ENCODE measurements around the gene ERMAP. TPM values are rescaled to one million over a fixed set of nuclear protein-coding genes. Genes with fewer than 3 reads are reported as not detected.
"Not testable (repeated sequence)": the region's sequence is repeated elsewhere in the genome, so short reads cannot be mapped to it uniquely, and the experiment has no call there.

The ERMAP gene
- total RNA-seq, 1 donor from 2014 or later = 5.2 TPM

DNA sequence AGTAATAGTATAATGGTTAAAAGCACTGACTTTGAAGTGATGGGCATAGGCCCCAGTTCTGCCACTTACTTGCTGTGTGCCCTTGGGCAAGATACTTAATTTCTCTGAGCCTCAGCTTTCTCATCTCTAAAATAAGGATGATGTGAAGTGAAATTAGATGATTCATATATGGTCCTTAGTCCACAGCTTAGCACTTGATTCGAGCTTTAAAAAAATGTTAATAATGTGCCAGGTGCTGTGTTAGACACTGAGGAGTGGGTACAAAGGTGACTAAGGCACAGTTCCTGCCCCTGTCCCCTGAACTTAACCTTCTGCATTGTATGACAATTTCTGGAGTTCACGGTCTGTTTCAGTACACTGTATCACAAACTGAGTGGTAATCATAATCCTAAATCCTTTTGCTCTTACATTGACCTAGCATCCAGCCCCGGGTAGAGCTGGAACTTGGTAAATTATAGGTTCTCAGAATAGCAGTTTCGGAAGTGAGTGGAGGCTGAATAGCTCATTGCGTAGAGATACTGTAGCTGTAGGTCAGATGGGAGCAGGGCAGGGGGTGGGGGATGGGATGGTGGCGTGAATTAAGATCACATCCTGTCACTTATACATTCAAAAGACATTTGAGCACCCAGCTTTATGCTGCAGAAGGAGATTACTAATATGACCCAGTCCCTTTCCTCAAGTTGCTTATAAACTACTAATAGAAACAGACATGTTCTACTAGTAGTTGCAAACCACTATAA, 31.0 kb downstream of the ERMAP start:
- Histone ChIP-seq H3K27me3 (ENCODE audit: control insufficient read depth in 3 of 3, insufficient read depth in 3 of 3, low read length in 3 of 3) (no peaks in the 10 kb centered on the region), H3K4me1 (ENCODE audit: control insufficient read depth in 3 of 3, insufficient read depth in 3 of 3, low read length in 3 of 3) (peaks cover 10 to 17% (median 12%) of the 10 kb centered on the region in 3 donors), H3K27ac (ENCODE audit: low read depth, low read length) (no peak overlapping the region), H3K36me3 (ENCODE audit: control insufficient read depth in 3 of 3, insufficient read depth in 3 of 3, low read length in 3 of 3) (peaks cover 13 to 27% (median 20%) of the 10 kb centered on the region in 3 donors), H3K9ac (ENCODE audit: low read depth in 1 of 3, low read length in 3 of 3) (no peak overlapping the region), H3K9me3 (ENCODE audit: control insufficient read depth in 3 of 3, low read length in 3 of 3) (peaks cover 0 to 4% (median 0%) of the 10 kb centered on the region in 3 donors), H3K4me3 (ENCODE audit: low read length in 3 of 3) (peak overlapping the region in 1 of 3 donors; percentile 90)

DNA sequence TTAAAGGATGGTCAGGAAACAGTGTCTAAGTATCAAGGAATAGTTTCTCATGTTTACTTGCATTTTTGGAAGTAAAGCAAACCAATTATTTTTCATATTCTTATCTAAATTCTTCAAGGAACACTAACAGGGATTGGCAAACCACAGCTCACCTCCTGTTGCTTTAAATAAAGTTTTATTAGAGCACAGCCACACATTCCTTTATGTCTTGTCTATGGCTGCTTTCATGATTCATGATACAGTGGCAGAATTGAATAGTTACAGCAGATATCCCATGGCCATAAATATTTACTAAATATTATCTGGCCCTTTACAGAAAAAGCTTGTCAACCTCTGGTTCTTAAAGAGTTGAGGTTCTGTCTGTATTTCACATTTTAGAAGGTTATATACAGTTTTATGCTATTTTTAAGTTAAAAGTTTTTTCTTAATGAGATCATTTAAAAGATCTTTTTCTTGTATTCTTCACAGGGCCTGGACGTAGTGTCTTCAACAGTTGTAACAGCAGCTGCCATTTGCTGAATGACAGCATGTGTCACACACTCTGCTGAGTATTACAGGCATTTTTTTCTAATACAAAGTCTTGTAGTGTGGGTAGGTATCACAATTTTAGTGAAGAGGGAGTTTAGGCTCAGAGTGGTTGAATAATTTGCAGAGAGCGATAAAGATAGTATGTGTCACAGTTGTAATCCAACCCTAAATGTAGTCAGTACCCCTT, 32.1 kb downstream of the ERMAP start:
- H3K9ac ChIP-seq (ENCODE audit: low read depth in 1 of 3, low read length in 3 of 3) = no peak overlapping the region
- H3K9me3 ChIP-seq (ENCODE audit: control insufficient read depth in 3 of 3, low read length in 3 of 3) = peaks cover 0 to 4% (median 0%) of the 10 kb centered on the region in 3 donors
- H3K4me1 ChIP-seq (ENCODE audit: control insufficient read depth in 3 of 3, insufficient read depth in 3 of 3, low read length in 3 of 3) = peaks cover 10 to 17% (median 12%) of the 10 kb centered on the region in 3 donors
- H3K27me3 ChIP-seq (ENCODE audit: control insufficient read depth in 3 of 3, insufficient read depth in 3 of 3, low read length in 3 of 3) = no peaks in the 10 kb centered on the region
- no peak overlapping the region for H3K4me3 ChIP-seq (ENCODE audit: low read length in 3 of 3)
- no peak overlapping the region for H3K27ac ChIP-seq (ENCODE audit: low read depth, low read length)
- H3K36me3 ChIP-seq (ENCODE audit: control insufficient read depth in 3 of 3, insufficient read depth in 3 of 3, low read length in 3 of 3) = peaks cover 13 to 27% (median 20%) of the 10 kb centered on the region in 3 donors

DNA sequence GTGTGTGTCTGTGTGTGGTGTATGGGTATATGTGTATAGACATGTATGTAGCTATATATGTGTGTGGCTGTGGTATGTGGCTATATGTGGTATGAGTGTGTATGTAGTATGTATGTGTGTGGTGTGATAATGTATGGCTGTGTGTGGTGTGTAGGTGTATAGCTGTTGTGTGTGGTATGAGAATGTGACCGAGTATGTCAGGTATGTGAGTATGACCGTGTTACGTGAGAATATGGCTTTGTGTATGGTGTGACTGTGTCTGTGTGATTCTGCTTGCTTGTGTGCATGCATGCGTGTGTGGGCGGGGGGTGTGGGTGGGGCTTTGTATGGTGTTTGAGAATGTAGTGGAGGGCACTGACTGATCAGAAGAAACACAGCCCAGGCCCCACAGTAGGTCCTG, 33.0 kb downstream of the ERMAP start:
- Histone ChIP-seq H3K4me1 (ENCODE audit: control insufficient read depth in 3 of 3, insufficient read depth in 3 of 3, low read length in 3 of 3) (peaks cover 10 to 17% (median 12%) of the 10 kb centered on the region in 3 donors), H3K27ac (ENCODE audit: low read depth, low read length) (no peak overlapping the region), H3K9ac (ENCODE audit: low read depth in 1 of 3, low read length in 3 of 3) (no peak overlapping the region), H3K27me3 (ENCODE audit: control insufficient read depth in 3 of 3, insufficient read depth in 3 of 3, low read length in 3 of 3) (no peaks in the 10 kb centered on the region), H3K4me3 (ENCODE audit: low read length in 3 of 3) (no peak overlapping the region), H3K36me3 (ENCODE audit: control insufficient read depth in 3 of 3, insufficient read depth in 3 of 3, low read length in 3 of 3) (peaks cover 13 to 27% (median 20%) of the 10 kb centered on the region in 3 donors), H3K9me3 (ENCODE audit: control insufficient read depth in 3 of 3, low read length in 3 of 3) (peaks cover 0 to 4% (median 0%) of the 10 kb centered on the region in 3 donors)

DNA sequence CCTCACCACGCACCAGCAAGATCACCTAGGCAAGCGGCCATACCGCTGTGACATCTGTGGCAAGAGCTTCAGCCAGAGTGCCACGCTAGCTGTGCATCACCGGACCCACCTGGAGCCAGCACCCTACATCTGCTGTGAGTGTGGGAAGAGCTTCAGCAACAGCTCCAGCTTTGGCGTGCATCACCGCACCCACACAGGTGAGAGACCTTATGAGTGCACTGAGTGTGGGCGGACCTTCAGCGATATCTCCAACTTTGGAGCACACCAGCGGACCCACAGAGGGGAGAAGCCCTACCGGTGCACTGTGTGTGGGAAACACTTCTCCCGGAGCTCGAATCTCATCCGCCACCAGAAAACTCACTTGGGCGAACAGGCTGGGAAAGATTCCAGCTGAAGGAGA, 34.5 kb downstream of the ERMAP start:
- no peaks in the 10 kb centered on the region for H3K27me3 ChIP-seq (ENCODE audit: control insufficient read depth in 3 of 3, insufficient read depth in 3 of 3, low read length in 3 of 3)
- no peak overlapping the region for H3K4me3 ChIP-seq (ENCODE audit: low read length in 3 of 3)
- H3K27ac ChIP-seq (ENCODE audit: low read depth, low read length) = no peak overlapping the region
- peaks cover 0 to 4% (median 0%) of the 10 kb centered on the region in 3 donors for H3K9me3 ChIP-seq (ENCODE audit: control insufficient read depth in 3 of 3, low read length in 3 of 3)
- H3K36me3 ChIP-seq (ENCODE audit: control insufficient read depth in 3 of 3, insufficient read depth in 3 of 3, low read length in 3 of 3) = peaks cover 13 to 27% (median 20%) of the 10 kb centered on the region in 3 donors
- H3K4me1 ChIP-seq (ENCODE audit: control insufficient read depth in 3 of 3, insufficient read depth in 3 of 3, low read length in 3 of 3) = peaks cover 6 to 12% (median 7%) of the 10 kb centered on the region in 3 donors
- H3K9ac ChIP-seq (ENCODE audit: low read depth in 1 of 3, low read length in 3 of 3) = no peak overlapping the region

DNA sequence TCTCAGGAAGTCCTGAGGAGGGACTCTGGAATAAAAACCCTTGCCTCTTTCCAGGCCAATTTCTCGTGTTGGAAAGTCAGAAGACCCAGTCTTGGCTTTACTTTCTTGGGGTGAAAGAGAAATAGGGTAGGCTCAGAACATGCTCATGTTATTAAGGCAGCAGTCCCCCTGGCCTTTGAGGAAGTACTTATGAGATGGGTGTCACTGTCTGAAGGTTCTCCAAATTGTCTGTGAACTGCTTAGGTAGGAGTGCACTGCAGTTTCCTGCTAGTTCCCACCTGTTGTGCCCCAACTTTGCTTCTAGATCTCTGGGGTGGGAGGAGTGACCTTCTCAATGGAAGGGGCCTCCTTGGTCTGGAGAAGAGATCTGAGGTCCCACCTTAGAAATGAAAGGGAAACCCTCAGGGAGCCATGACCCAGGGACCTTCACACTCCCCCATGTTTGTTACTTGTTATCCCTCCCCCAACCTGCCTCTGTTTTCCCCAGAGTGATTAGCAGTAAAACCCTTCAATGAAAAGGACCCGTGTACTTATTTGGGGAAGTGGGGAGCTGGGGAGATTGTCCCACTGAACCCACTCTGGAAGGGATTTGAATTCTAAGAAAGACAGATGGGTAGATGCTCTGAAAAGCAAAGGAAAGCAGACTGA, 35.2 kb downstream of the ERMAP start:
- Histone ChIP-seq H3K27ac (ENCODE audit: low read depth, low read length) (no peak overlapping the region), H3K27me3 (ENCODE audit: control insufficient read depth in 3 of 3, insufficient read depth in 3 of 3, low read length in 3 of 3) (no peaks in the 10 kb centered on the region), H3K4me3 (ENCODE audit: low read length in 3 of 3) (no peak overlapping the region), H3K9me3 (ENCODE audit: control insufficient read depth in 3 of 3, low read length in 3 of 3) (peaks cover 0 to 4% (median 0%) of the 10 kb centered on the region in 3 donors), H3K36me3 (ENCODE audit: control insufficient read depth in 3 of 3, insufficient read depth in 3 of 3, low read length in 3 of 3) (peaks cover 13 to 27% (median 20%) of the 10 kb centered on the region in 3 donors), H3K9ac (ENCODE audit: low read depth in 1 of 3, low read length in 3 of 3) (no peak overlapping the region), H3K4me1 (ENCODE audit: control insufficient read depth in 3 of 3, insufficient read depth in 3 of 3, low read length in 3 of 3) (peaks cover 4 to 9% (median 5%) of the 10 kb centered on the region in 3 donors)

DNA sequence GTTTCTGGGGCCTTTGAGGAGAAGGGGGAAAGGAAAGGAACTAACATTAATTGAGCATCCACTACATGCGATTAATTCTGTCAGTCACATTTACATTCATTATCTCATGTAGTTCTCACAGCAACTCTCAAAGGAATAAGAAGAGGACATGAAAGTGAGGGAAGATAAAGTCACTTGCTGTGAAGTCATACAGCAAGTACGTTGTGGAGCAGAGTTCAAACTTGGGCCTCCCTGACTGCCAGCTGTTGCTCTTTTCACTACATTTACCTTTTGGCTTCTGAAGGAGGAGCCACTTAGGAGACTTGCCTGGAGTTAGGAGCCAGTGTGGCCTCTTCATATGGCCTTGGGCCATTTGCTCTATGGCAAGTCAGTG, 35.7 kb downstream of the ERMAP start:
- Histone ChIP-seq H3K4me3 (ENCODE audit: low read length in 3 of 3) (no peak overlapping the region), H3K27ac (ENCODE audit: low read depth, low read length) (no peak overlapping the region), H3K9ac (ENCODE audit: low read depth in 1 of 3, low read length in 3 of 3) (no peak overlapping the region), H3K4me1 (ENCODE audit: control insufficient read depth in 3 of 3, insufficient read depth in 3 of 3, low read length in 3 of 3) (peaks cover 0 to 4% (median 0%) of the 10 kb centered on the region in 3 donors), H3K9me3 (ENCODE audit: control insufficient read depth in 3 of 3, low read length in 3 of 3) (peaks cover 0 to 4% (median 0%) of the 10 kb centered on the region in 3 donors), H3K27me3 (ENCODE audit: control insufficient read depth in 3 of 3, insufficient read depth in 3 of 3, low read length in 3 of 3) (no peaks in the 10 kb centered on the region), H3K36me3 (ENCODE audit: control insufficient read depth in 3 of 3, insufficient read depth in 3 of 3, low read length in 3 of 3) (peaks cover 13 to 27% (median 20%) of the 10 kb centered on the region in 3 donors)

DNA sequence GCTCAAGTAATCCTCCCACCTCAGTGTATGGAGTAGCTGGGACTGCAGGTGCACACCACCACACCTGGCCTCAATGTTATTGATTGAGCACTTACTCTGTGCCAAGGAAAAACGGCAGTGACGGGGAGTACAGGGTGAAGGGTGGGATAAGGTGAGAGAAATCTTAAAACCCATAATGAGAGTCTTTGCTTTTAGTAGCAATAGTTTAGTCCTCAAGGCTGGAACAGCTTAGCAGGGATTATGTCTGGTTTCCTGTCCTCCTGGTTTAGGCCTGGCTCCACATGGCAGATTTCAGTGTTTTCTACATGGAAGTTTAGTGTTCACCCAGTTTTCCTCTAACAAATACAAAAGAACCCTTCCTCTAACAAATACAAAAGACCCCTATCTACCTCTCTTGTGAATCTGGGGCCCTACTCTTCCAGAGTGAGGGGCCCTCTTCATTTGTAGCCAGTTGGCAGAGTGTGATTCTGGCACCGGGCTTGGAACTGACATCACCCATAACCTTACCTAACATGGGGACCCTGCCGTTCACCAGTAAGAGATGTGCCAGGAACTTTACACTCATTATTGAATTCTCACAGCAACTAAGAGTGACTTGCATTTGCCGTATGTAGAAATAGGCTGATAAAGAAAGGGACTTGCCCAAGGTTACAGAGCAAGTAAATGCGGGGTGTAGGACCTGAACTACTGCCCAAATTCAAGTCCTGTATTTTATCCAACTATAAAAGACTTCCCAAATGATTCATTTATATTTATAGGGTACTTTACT, 36.4 kb downstream of the ERMAP start:
- H3K9ac ChIP-seq (ENCODE audit: low read depth in 1 of 3, low read length in 3 of 3) = no peak overlapping the region
- H3K4me3 ChIP-seq (ENCODE audit: low read length in 3 of 3) = no peak overlapping the region
- H3K36me3 ChIP-seq (ENCODE audit: control insufficient read depth in 3 of 3, insufficient read depth in 3 of 3, low read length in 3 of 3) = peaks cover 13 to 27% (median 20%) of the 10 kb centered on the region in 3 donors
- no peaks in the 10 kb centered on the region for H3K4me1 ChIP-seq (ENCODE audit: control insufficient read depth in 3 of 3, insufficient read depth in 3 of 3, low read length in 3 of 3)
- H3K27ac ChIP-seq (ENCODE audit: low read depth, low read length) = no peak overlapping the region
- peaks cover 0 to 4% (median 0%) of the 10 kb centered on the region in 3 donors for H3K9me3 ChIP-seq (ENCODE audit: control insufficient read depth in 3 of 3, low read length in 3 of 3)
- no peaks in the 10 kb centered on the region for H3K27me3 ChIP-seq (ENCODE audit: control insufficient read depth in 3 of 3, insufficient read depth in 3 of 3, low read length in 3 of 3)

DNA sequence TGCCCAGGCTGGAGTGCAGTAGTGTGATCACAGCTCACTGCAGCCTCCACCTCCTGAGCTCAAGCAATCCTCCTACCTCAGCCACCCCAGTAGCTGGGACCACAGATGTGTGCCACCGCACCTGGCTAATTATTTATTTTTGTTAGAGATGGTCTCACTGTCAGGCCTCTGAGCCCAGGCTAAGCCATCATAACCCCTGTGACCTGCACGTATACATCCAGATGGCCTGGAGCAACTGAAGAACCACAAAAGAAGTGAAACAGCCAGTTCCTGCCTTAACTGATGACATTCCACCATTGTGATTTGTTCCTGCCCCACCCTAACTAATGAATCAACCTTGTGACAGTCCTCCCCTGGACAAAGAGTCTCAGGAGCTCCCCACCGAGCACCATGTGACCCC, 39.6 kb downstream of the ERMAP start:
- H3K9ac ChIP-seq (ENCODE audit: low read depth in 1 of 3, low read length in 3 of 3); H3K9me3 ChIP-seq (ENCODE audit: control insufficient read depth in 3 of 3, low read length in 3 of 3); H3K27me3 ChIP-seq (ENCODE audit: control insufficient read depth in 3 of 3, insufficient read depth in 3 of 3, low read length in 3 of 3); H3K27ac ChIP-seq (ENCODE audit: low read depth, low read length); H3K4me3 ChIP-seq (ENCODE audit: low read length in 3 of 3); H3K36me3 ChIP-seq (ENCODE audit: control insufficient read depth in 3 of 3, insufficient read depth in 3 of 3, low read length in 3 of 3); H3K4me1 ChIP-seq (ENCODE audit: control insufficient read depth in 3 of 3, insufficient read depth in 3 of 3, low read length in 3 of 3): not testable (repeated sequence)

DNA sequence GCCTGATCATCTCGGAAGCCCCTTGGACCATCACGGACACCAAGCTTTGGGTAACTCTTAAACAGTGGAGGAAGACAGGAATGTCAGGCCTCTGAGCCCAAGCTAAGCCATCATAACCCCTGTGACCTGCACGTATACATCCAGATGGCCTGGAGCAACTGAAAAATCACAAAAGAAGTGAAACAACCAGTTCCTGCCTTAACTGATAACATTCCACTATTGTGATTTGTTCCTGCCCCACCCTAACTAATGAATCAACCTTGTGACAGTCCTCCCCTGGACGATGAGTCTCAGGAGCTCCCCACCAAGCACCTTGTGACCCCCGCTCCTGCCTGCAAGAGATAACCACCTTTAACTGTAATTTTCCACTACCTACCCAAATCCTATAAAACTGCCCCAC, 42.4 kb downstream of the ERMAP start:
- peaks cover 0 to 13% (median 7%) of the 10 kb centered on the region in 3 donors for H3K27me3 ChIP-seq (ENCODE audit: control insufficient read depth in 3 of 3, insufficient read depth in 3 of 3, low read length in 3 of 3)
- H3K27ac ChIP-seq (ENCODE audit: low read depth, low read length); H3K4me1 ChIP-seq (ENCODE audit: control insufficient read depth in 3 of 3, insufficient read depth in 3 of 3, low read length in 3 of 3); H3K4me3 ChIP-seq (ENCODE audit: low read length in 3 of 3); H3K9me3 ChIP-seq (ENCODE audit: control insufficient read depth in 3 of 3, low read length in 3 of 3); H3K9ac ChIP-seq (ENCODE audit: low read depth in 1 of 3, low read length in 3 of 3); H3K36me3 ChIP-seq (ENCODE audit: control insufficient read depth in 3 of 3, insufficient read depth in 3 of 3, low read length in 3 of 3): not testable (repeated sequence)

Measured in skeletal muscle tissue (tissue), 4 donors.